GM13976 (cell line): ENCODE data around the gene RASL10A.
"Not testable (repeated sequence)": the region's sequence is repeated elsewhere in the genome, so short reads cannot be mapped to it uniquely, and the experiment has no call there.

Experiments used
- DNase-seq: peaks from one replicate; pipeline ENCODE4 v3.0.0; 2012; ENCODE audit warnings: low spot score
- CTCF ChIP-seq: IDR thresholded peaks from 2 replicates; pipeline ENCODE4 v1.5.1; 2012; ENCODE audit warnings: borderline replicate concordance, mild to moderate bottlenecking; ENCODE audit not compliant: insufficient read depth; ENCODE audit errors: extremely low read depth, missing control alignments, control extremely low read depth
- in situ Hi-C: fragments of 300-500 bp; cut with MboI; formaldehyde crosslinking; loops from one replicate; pipeline ENCODE4 v1.12.0; 2022; ENCODE audit warnings: low sequenced_read_pairs, mixed read lengths, inconsistent platforms; ENCODE audit not compliant: unreplicated experiment

RASL10A gene

GRCh38 chr22:29351891-29352290 lies 36.4 kb upstream of the RASL10A start:
- no peak for TF ChIP-seq CTCF
- no peak for DNase-seq
- in situ Hi-C loops = no loop called here

GRCh38 chr22:29351042-29351441 lies 35.5 kb upstream of the RASL10A start:
- no peak for TF ChIP-seq CTCF
- in situ Hi-C loops = no loop called here
- no peak for DNase-seq

GRCh38 chr22:29348956-29349355 lies 33.5 kb upstream of the RASL10A start:
- TF ChIP-seq CTCF = no peak
- in situ Hi-C loops = no loop called here

GRCh38 chr22:29348041-29348440 lies 32.5 kb upstream of the RASL10A start:
- no peak for DNase-seq
- no peak for TF ChIP-seq CTCF
- in situ Hi-C loops = no loop called here

More at GRCh38 chr22:29348956-29349355, 33.5 kb upstream of the RASL10A start:
- no peak for DNase-seq

- DNase-seq = no peak
- no peak for TF ChIP-seq CTCF
- in situ Hi-C loops = no loop called here
These were observed 31.2 kb upstream of the RASL10A start for GRCh38 chr22:29346659-29347058.

- in situ Hi-C loops = no loop called here
- no peak for DNase-seq
- TF ChIP-seq CTCF = no peak
These were observed 30.4 kb upstream of the RASL10A start for GRCh38 chr22:29345932-29346331.

GRCh38 chr22:29344889-29345288 lies 29.4 kb upstream of the RASL10A start:
- in situ Hi-C loops, DNase-seq: not testable (repeated sequence)

- in situ Hi-C loops = no loop called here
- DNase-seq = no peak
- no peak for TF ChIP-seq CTCF
These were observed 28.6 kb upstream of the RASL10A start for GRCh38 chr22:29344137-29344536.
